Measurements from ENCODE around the gene VPS45.

VPS45 gene

GRCh38 chr1:150072959-150073358 is 5.4 kb downstream of the VPS45 start:
- Histone ChIP-seq H3K4me1 (ENCODE audit: control insufficient read depth, insufficient read depth, low read length) (no peaks in the 10 kb centered on the region), H3K27ac (ENCODE audit: extremely low read depth, low read depth, low read length) (no peak overlapping the region), H3K4me3 (ENCODE audit: low read depth, low read length) (no peak overlapping the region), H3K36me3 (ENCODE audit: control insufficient read depth in 2 of 2, insufficient read depth in 1 of 2, low read length in 2 of 2) (peaks cover 31 to 71% of the 10 kb centered on the region in 2 experiments), H3K9me3 (ENCODE audit: control insufficient read depth, insufficient read depth, low read depth, low read length) (no peaks in the 10 kb centered on the region)
- TF ChIP-seq ZNF654 (tag by site-specific recombination; IDR thresholded peaks at IDR 0.05; ENCODE audit: low read depth): peak; percentile 39; the same call in 1 of the 2 replicates
- TF ChIP-seq ZNF114 (tag by site-specific recombination; IDR thresholded peaks at IDR 0.05): no peak
- ChIA-PET POLR2A (interaction anchor here (0.6 to 1.8 kb wide), 2 partner anchors 93 to 185 kb away, joined by 3 to 5 read pairs; a partner anchor contains a TSS), CTCF (interaction anchor here (0.5 to 3.5 kb wide), 15 partner anchors 10 to 206 kb away, joined by 3 to 37 read pairs (median 5); no protein-coding TSS in a partner anchor)

- H3K27ac ChIP-seq (ENCODE audit: extremely low read depth, low read depth, low read length): no peak overlapping the region
- TF ChIP-seq ZNF747 (tag by site-specific recombination; IDR thresholded peaks at IDR 0.05) (no peak), ZNF529 (tag by site-specific recombination; IDR thresholded peaks at IDR 0.05; ENCODE audit: insufficient replicate concordance) (peak; percentile 94)
- POLR2A ChIA-PET: interaction anchor here (0.6 to 1.8 kb wide), 2 partner anchors 92 to 186 kb away, joined by 3 to 5 read pairs; a partner anchor contains a TSS
- no peaks in the 10 kb centered on the region for H3K9me3 ChIP-seq (ENCODE audit: control insufficient read depth, insufficient read depth, low read depth, low read length)
- CTCF ChIA-PET: interaction anchor here (0.6 to 3.5 kb wide), 13 partner anchors 10 to 147 kb away, joined by 3 to 37 read pairs (median 6); no protein-coding TSS in a partner anchor
- peaks cover 36 to 75% of the 10 kb centered on the region in 2 experiments for H3K36me3 ChIP-seq (ENCODE audit: control insufficient read depth in 2 of 2, insufficient read depth in 1 of 2, low read length in 2 of 2)
- no peak overlapping the region for H3K4me3 ChIP-seq (ENCODE audit: low read depth, low read length)
- H3K4me1 ChIP-seq (ENCODE audit: control insufficient read depth, insufficient read depth, low read length): no peaks in the 10 kb centered on the region
Observed at GRCh38 chr1:150073516-150073915, 5.9 kb downstream of the VPS45 start.

- CTCF ChIA-PET: interaction anchor here (1.5 kb wide), 1 partner anchor 111 kb away, joined by 4 read pairs; no protein-coding TSS in a partner anchor
- H3K27ac ChIP-seq (ENCODE audit: extremely low read depth, low read depth, low read length): no peak overlapping the region
- no peak overlapping the region for H3K4me3 ChIP-seq (ENCODE audit: low read depth, low read length)
- no peak for TF ChIP-seq ZNF664 (tag by site-specific recombination; IDR thresholded peaks at IDR 0.05)
- no peak for TF ChIP-seq ZNF488 (tag by site-specific recombination; IDR thresholded peaks at IDR 0.05)
- no peak for TF ChIP-seq KLF10 (tag by site-specific recombination; IDR thresholded peaks at IDR 0.05)
- TF ChIP-seq ZNF292 (tag by site-specific recombination; IDR thresholded peaks at IDR 0.05; ENCODE audit: borderline replicate concordance, low read depth): no peak
- no peak for TF ChIP-seq IKZF3 (tag by site-specific recombination; IDR thresholded peaks at IDR 0.05)
- TF ChIP-seq ZNF513 (tag by site-specific recombination; IDR thresholded peaks at IDR 0.05): no peak
- no peak for TF ChIP-seq REST (tag by site-specific recombination; IDR thresholded peaks at IDR 0.05)
- TF ChIP-seq ZNF518A (tag by site-specific recombination; conservative IDR thresholded peaks at IDR 0.05; ENCODE audit: low read depth): no peak
- TF ChIP-seq ZNF114 (tag by site-specific recombination; IDR thresholded peaks at IDR 0.05): no peak
- no peak for TF ChIP-seq HOXC10 (CRISPR knock-in tag; IDR thresholded peaks at IDR 0.05)
- no peak for TF ChIP-seq ZNF623 (tag by site-specific recombination; IDR thresholded peaks at IDR 0.05)
- no peak for TF ChIP-seq ZNF302 (tag by site-specific recombination; IDR thresholded peaks at IDR 0.05; ENCODE audit: low read depth)
- no peak for TF ChIP-seq SALL2 (tag by site-specific recombination; IDR thresholded peaks at IDR 0.05; ENCODE audit: borderline replicate concordance)
- peaks cover 54 to 82% of the 10 kb centered on the region in 2 experiments for H3K36me3 ChIP-seq (ENCODE audit: control insufficient read depth in 2 of 2, insufficient read depth in 1 of 2, low read length in 2 of 2)
- H3K9me3 ChIP-seq (ENCODE audit: control insufficient read depth, insufficient read depth, low read depth, low read length): no peaks in the 10 kb centered on the region
- POLR2A ChIA-PET: no interaction called here
- no peaks in the 10 kb centered on the region for H3K4me1 ChIP-seq (ENCODE audit: control insufficient read depth, insufficient read depth, low read length)
Observed at GRCh38 chr1:150076066-150076465, 8.5 kb downstream of the VPS45 start.
